Measurements from ENCODE around the gene MMP14. TPM values are rescaled to one million over a fixed set of nuclear protein-coding genes. Genes with fewer than 3 reads are reported as not detected.

The MMP14 gene
- polyA plus RNA-seq, 3 donors = 0.14 to 4.6 (median 0.44) TPM

- no peak overlapping the region for H3K27ac ChIP-seq (ENCODE audit: low read depth in 1 of 2, low read length in 2 of 2)
- H3K79me2 ChIP-seq (ENCODE audit: insufficient read depth, low read length) = no peaks in the 10 kb centered on the region
- peaks cover 3 to 12% (median 6%) of the 10 kb centered on the region in 7 donors for H3K9me3 Mint-ChIP-seq
- peaks cover 16 to 34% (median 20%) of the 10 kb centered on the region in 3 donors for H3K27me3 Mint-ChIP-seq (ENCODE audit: low read depth in 3 of 3)
- no peak overlapping the region for H3K4me2 ChIP-seq (replicated peaks; ENCODE audit: extremely low read depth, low read length, poor library complexity, severe bottlenecking)
- no peaks in the 10 kb centered on the region for H3K36me3 ChIP-seq (replicated peaks in 1 of 2; ENCODE audit: control insufficient read depth in 1 of 2, insufficient read depth in 2 of 2, low read length in 2 of 2)
- no peak overlapping the region for H3K27ac Mint-ChIP-seq
- H3K4me1 ChIP-seq (ENCODE audit: control insufficient read depth in 1 of 2, insufficient read depth in 2 of 2, low read length in 2 of 2) = peaks cover 22 to 35% of the 10 kb centered on the region in 2 donors
- peaks cover 0 to 3% of the 10 kb centered on the region in 2 donors for H3K9me3 ChIP-seq (replicated peaks in 1 of 2; ENCODE audit: control insufficient read depth in 1 of 2, insufficient read depth in 1 of 2, low read length in 2 of 2)
- H2AFZ ChIP-seq (ENCODE audit: insufficient read depth, low read depth, low read length, poor library complexity, severe bottlenecking) = no peak overlapping the region
- H3K27me3 ChIP-seq (ENCODE audit: control insufficient read depth in 2 of 2, insufficient read depth in 2 of 2, low read length in 2 of 2) = peaks cover 0 to 15% of the 10 kb centered on the region in 2 donors
- H4K20me1 ChIP-seq (ENCODE audit: insufficient read depth, low read length) = no peaks in the 10 kb centered on the region
- intact Hi-C loops (cut with micrococcal nuclease) = no loop called here
- no peak overlapping the region for H3K4me3 Mint-ChIP-seq
- WGBS (ENCODE audit: insufficient coverage) = 100% methylated on average over 6 of the region's 8 CpGs
- H3K4me1 Mint-ChIP-seq = peaks cover 32% of the 10 kb centered on the region
- no peak overlapping the region for H3K4me3 ChIP-seq (replicated peaks in 1 of 3; ENCODE audit: low read depth in 2 of 3, low read length in 3 of 3)
- peaks cover 9 to 14% of the 10 kb centered on the region in 2 donors for H3K36me3 Mint-ChIP-seq
- no peak overlapping the region for H3K9ac ChIP-seq (ENCODE audit: insufficient read depth, low read length, poor library complexity, severe bottlenecking)
- no peak for TF ChIP-seq CTCF (IDR thresholded peaks at IDR 0.05)
- DNase-seq = no peak
Observed at GRCh38 chr14:22841769-22842168, 5.4 kb downstream of the MMP14 start.

GRCh38 chr14:22842211-22843122 is 6.1 kb downstream of the MMP14 start:
- peaks cover 0 to 3% of the 10 kb centered on the region in 2 donors for H3K9me3 ChIP-seq (replicated peaks in 1 of 2; ENCODE audit: control insufficient read depth in 1 of 2, insufficient read depth in 1 of 2, low read length in 2 of 2)
- no peak overlapping the region for H3K9ac ChIP-seq (ENCODE audit: insufficient read depth, low read length, poor library complexity, severe bottlenecking)
- no peak for DNase-seq
- WGBS (ENCODE audit: insufficient coverage) = 93% methylated on average over 22 of the region's 28 CpGs
- peaks cover 11 to 27% (median 15%) of the 10 kb centered on the region in 3 donors for H3K27me3 Mint-ChIP-seq (ENCODE audit: low read depth in 3 of 3)
- H3K4me3 Mint-ChIP-seq = no peak overlapping the region
- no peak overlapping the region for H2AFZ ChIP-seq (ENCODE audit: insufficient read depth, low read depth, low read length, poor library complexity, severe bottlenecking)
- peaks cover 0 to 9% (median 5%) of the 10 kb centered on the region in 7 donors for H3K9me3 Mint-ChIP-seq
- H3K4me3 ChIP-seq (replicated peaks in 1 of 3; ENCODE audit: low read depth in 2 of 3, low read length in 3 of 3) = no peak overlapping the region
- peaks cover 9 to 11% of the 10 kb centered on the region in 2 donors for H3K36me3 Mint-ChIP-seq
- no peak overlapping the region for H3K27ac Mint-ChIP-seq
- H3K36me3 ChIP-seq (replicated peaks in 1 of 2; ENCODE audit: control insufficient read depth in 1 of 2, insufficient read depth in 2 of 2, low read length in 2 of 2) = no peaks in the 10 kb centered on the region
- H4K20me1 ChIP-seq (ENCODE audit: insufficient read depth, low read length) = no peaks in the 10 kb centered on the region
- H3K79me2 ChIP-seq (ENCODE audit: insufficient read depth, low read length) = no peaks in the 10 kb centered on the region
- H3K4me1 ChIP-seq (ENCODE audit: control insufficient read depth in 1 of 2, insufficient read depth in 2 of 2, low read length in 2 of 2) = peaks cover 16 to 28% of the 10 kb centered on the region in 2 donors
- H3K4me2 ChIP-seq (replicated peaks; ENCODE audit: extremely low read depth, low read length, poor library complexity, severe bottlenecking) = no peak overlapping the region
- H3K27ac ChIP-seq (ENCODE audit: low read depth in 1 of 2, low read length in 2 of 2) = no peak overlapping the region
- H3K4me1 Mint-ChIP-seq = peaks cover 28% of the 10 kb centered on the region
- intact Hi-C loops (cut with micrococcal nuclease) = no loop called here
- peaks cover 0 to 8% of the 10 kb centered on the region in 2 donors for H3K27me3 ChIP-seq (ENCODE audit: control insufficient read depth in 2 of 2, insufficient read depth in 2 of 2, low read length in 2 of 2)
- TF ChIP-seq CTCF (IDR thresholded peaks at IDR 0.05) = no peak

Data from CD14-positive monocyte (primary cell).